SU-DHL-6 (cell line): ENCODE results near the gene ZC3H8.

ENCODE experiments used
- EZH2phosphoT487 ChIP-seq: fragments of 200-600 bp; sonication (generic), shearing (Covaris generic); conservative IDR thresholded peaks from 2 replicates; pipeline ENCODE4 v1.6.1; 2018; ENCODE audit warnings: mild to moderate bottlenecking, antibody characterized with exemption, low read length, moderate library complexity, mixed read lengths
- TF ChIP-seq, protein P1 (sequence below): fragments of 200-600 bp; sonication (generic); IDR thresholded peaks from one replicate; pipeline ENCODE4 v1.5.1; 2017; ENCODE audit warnings: antibody characterized with exemption, mild to moderate bottlenecking, low read length, moderate library complexity; ENCODE audit not compliant: insufficient read depth, poor library complexity, severe bottlenecking

DNA sequence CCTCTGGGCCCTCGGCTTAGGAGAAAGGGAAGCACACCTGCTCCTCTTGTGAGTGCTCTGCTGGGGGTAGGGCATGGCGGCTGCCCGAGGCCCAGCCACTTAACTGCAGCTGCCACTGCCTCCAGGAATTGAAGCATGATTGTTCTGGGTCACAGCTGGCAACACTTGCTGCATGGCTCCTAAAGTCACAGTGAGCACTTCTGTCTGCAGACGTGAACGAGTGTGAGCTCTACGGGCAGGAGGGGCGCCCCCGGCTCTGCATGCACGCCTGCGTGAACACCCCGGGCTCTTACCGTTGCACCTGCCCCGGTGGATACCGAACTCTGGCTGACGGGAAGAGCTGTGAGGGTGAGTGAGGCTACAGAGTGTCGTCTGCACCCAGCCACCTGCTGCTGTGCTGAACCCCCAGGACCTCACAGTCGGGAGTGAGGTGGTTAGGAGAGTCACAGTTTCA lies 72.2 kb downstream of the ZC3H8 start:
- TF ChIP-seq, protein P1, sequence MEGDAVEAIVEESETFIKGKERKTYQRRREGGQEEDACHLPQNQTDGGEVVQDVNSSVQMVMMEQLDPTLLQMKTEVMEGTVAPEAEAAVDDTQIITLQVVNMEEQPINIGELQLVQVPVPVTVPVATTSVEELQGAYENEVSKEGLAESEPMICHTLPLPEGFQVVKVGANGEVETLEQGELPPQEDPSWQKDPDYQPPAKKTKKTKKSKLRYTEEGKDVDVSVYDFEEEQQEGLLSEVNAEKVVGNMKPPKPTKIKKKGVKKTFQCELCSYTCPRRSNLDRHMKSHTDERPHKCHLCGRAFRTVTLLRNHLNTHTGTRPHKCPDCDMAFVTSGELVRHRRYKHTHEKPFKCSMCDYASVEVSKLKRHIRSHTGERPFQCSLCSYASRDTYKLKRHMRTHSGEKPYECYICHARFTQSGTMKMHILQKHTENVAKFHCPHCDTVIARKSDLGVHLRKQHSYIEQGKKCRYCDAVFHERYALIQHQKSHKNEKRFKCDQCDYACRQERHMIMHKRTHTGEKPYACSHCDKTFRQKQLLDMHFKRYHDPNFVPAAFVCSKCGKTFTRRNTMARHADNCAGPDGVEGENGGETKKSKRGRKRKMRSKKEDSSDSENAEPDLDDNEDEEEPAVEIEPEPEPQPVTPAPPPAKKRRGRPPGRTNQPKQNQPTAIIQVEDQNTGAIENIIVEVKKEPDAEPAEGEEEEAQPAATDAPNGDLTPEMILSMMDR, result no peak
- no peak for TF ChIP-seq EZH2phosphoT487
